DMS 273 (cell line): Measurements from ENCODE around the gene BAG1.

Experiments used
- DNase-seq: peaks from one replicate; lab custom pipeline; 2025; ENCODE audit not compliant: unreplicated experiment; lab: John Stamatoyannopoulos, UW

Gene BAG1

GRCh38 chr9:33244137-33244784 lies 20.2 kb downstream of the BAG1 start:
- no peak for DNase-seq

- no peak for DNase-seq
Measured at GRCh38 chr9:33242609-33243134, 21.8 kb downstream of the BAG1 start.

DNA sequence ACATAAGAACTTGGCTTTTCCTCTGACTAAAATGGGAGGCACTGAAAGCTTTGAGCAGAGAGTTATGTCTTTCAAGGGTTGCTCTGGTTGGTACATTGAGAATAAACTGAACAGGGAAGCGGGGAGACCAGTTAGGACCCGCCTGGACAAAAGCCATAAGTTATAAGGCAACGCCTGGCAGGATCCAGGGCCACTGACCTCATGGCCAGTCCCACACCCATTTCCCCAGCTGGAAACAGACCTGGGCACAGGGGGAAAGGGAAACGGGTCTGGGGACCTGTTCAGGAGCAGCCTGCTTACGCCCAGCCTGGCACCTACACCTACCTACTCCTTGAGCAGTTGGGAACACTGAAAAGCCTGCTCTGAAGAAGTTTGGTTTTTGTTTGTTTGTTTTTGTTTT lies 23.2 kb downstream of the BAG1 start:
- peak; percentile 12 for DNase-seq

DNA sequence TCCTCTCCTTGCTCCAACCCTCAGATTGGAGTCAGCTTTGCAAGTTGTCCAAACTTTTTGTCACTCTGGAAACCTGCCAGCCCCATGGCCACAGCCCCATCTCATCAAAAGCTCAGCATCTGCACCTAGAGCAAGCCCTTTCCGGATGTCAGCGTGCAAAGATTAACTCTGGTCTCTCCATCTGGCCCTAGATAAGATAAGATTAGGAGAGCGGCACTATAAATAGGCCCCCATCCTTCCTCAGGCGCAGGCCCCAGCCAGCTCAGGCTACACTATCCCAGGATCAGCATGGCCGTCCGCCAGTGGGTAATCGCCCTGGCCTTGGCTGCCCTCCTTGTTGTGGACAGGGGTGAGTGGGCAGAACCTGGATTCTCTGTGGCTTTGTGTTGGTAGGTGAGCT lies 24.6 kb downstream of the BAG1 start, which contains the start of gene SPINK4:
SPINK4 (plus strand) TSS at position 247 of the 400 bp plus-strand sequence; CDS start at position 289, 42 bp downstream.
- DNase-seq: peak; percentile 95

DNA sequence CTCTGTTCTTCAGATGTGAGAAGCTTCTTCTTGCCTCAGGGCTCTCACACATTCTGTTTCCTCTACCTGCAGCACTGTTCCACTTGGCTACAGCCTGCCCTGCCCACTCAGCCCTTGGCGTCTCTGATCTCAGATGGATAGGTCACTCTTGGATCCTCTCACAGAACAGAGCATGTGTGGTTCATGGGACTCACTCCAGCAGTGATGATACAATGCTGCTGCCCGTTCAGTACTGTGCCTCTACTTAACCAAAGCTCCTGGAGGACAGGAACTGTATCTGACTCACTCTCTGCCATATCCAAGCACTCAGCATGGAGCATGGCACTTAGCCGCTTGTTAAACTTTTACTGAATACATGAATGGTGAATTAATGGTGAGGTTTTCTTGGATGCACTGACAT lies 27.9 kb downstream of the BAG1 start:
- no peak for DNase-seq

- DNase-seq: peak; percentile 53
Measured at GRCh38 chr9:33234511-33235467, 29.7 kb downstream of the BAG1 start.

- DNase-seq: peak; percentile 99
Measured at GRCh38 chr9:33233626-33234342, 30.7 kb downstream of the BAG1 start.

GRCh38 chr9:33232815-33233214 lies 31.7 kb downstream of the BAG1 start:
- DNase-seq: no peak

GRCh38 chr9:33231623-33231942 lies 32.9 kb downstream of the BAG1 start:
- DNase-seq: peak; percentile 38

DNA sequence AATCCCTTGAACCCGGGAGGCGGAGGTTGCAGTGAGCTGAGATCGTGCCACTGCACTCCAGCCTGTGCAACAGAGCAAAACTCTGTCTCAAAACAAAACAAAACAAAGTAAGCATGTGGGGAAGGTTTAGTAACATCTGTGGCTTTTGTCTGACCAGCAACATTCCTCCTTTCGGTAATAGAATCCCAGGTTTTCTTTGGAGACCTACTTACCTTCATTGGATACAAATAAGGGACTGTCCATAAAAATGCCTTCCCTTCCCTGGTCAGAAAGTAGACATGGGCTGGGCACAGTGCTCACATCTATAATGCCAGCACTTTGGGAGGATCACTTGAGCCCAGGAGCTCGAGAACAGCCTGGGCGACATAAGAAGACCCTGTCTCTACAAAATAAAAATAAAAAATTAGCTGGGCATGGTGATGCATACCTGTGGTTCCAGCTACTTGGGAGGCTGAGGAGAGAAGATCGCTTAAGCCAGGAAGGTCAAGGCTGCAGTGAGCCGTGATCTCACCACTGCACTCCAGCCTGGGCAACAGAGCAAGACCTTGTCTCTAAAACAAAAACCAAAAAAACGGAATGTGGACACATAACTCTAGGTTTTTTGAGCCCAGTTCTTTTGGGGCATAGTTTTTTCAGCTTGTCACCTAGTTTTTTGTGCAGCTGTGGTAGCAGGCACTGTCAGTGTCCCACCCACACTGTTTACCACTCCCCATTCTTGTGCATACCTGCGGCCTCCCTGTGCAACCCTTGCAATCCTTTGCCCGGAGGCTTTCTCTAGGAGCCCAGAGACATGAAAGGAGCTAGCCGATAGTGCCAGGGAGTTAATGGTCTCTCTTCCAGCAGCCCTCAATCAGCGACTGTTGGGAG lies 33.5 kb downstream of the BAG1 start:
- DNase-seq: no peak

DNA sequence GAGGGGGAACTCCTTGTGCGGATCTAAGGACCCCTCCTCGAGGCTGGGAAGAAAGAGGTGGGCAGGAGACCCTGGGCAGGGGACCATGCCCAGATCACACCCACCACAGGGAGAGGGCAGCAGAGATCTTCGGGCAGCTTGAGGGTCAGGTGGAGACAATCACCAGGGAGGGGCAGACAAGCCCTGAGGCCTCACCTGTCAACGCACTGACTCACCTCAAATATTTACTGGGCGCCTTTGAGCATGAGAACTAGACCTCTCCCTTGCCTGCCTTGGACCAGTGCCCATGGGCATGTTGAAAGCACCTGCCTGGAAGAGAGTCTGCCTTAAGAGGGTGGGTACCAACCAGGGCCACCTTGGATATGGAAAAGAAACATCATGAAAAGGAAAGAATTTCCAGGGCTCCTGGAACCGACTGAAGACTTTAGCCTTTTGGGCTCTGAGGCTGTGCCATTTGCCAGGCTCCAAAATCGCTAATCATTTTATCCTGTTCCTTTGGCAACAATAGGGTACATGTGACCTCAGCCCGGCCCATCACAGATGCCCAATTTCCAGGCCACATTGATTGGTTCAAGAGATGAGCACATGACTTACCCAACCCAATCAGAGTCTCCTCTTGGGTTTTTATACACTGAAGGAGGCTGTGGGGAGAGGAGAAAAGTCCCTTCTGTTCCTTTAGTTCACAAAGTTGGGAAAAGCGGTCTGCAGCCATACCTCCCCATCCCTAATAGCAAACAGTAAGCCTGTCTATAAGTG lies 35.0 kb downstream of the BAG1 start:
- peak; percentile 54 for DNase-seq

DNA sequence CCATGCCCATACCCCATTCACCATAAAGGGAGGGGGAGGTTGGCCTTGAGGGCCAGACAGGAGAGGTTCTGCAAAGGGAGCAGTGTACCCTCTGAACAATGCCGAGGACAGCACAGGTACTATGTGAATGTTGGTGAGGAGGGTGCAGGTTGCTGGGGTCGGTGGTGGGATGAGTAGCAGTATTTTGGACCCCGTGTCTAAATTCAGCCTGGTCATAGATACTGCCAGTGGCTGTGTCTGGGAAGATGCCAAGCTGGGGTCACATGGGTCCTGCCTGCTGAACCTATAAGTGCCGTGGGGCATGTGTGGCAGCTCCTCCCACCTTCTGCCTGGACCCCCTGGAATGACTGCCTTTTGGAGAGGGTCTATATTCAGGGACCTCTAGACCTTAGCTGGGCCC lies 35.9 kb downstream of the BAG1 start:
- no peak for DNase-seq

DNA sequence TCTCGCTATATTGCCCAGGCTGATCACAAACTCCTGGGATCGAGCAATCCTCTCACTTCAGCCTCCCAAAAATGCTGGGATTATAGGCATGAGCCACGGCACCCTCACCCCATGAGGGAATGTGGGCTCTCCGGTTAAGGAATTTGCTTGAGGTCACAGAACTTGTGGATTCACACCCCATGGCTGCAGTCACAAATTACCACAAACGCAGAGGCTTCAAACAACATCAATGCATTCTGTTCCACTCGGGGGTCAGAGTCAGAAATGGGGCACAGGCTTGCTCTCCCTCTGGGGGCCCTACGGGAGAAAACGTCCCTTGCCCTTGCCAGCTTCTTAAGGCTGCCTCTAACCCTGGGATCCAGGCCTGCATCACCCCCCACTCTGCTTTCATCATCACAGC lies 36.8 kb downstream of the BAG1 start:
- no peak for DNase-seq

- no peak for DNase-seq
Measured at GRCh38 chr9:33227008-33227398, 37.5 kb downstream of the BAG1 start.

DNA sequence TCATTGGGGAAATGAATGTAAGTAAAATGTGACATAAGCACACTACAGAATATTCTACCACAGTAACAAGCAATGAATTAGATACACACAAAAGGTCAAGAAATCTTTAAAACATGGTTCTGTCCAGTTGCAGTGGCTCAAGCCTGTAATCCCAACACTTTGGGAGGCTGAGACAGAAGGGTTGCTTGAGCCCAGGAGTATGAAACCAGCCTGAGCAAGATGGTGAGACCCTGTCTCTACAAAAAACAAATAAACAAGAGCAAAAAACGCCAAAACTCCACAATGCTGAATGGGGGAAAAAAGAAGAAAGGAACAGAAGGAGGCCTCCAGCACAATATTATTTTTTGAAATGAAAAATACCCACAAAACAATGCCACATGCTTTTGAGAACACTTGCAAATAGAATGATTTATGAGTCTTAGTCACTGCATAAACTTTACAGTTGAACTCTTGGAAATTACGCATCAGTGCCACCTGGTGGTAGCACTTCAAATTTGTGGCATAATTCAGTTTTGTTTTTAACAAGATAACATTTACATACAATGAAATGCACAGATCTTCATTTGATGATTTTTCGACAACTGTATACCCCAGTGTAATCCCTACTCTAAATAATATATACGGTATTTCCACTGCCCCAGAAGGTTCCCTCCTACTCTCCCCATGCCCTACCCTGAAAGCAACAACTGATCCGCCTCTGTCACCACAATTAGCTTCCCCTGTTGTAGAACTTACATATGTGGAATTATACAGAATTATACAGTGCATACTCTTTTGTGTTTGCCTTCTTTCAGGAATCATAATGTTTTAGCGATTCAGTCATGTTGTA lies 39.0 kb downstream of the BAG1 start:
- peak; percentile 83 for DNase-seq

DNA sequence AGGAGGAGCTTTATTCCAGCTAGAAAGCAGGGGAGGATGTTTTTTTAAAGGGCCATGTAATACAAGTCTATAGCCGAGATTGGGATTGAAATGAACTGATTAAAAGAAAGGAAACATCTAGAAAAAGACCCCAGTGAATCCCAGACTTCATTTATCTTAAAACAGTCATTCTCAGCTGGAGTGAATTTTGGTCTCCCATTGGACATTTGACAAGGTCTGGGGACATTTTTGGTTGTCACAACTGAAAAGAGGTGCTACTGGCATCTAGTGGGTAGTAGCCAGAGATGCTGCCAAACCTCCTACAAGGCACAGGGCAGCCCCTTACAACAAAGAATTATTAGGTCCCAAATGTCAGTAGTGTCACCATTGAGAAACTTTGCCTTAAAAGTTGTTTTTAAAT lies 40.8 kb downstream of the BAG1 start:
- DNase-seq: peak; percentile 30

GRCh38 chr9:33222031-33222430 lies 42.5 kb downstream of the BAG1 start:
- DNase-seq: peak; percentile 34

GRCh38 chr9:33221568-33221884 lies 43.0 kb downstream of the BAG1 start:
- DNase-seq: no peak
